ENCODE results near the gene EDIL3. TPM values are rescaled to one million over a fixed set of nuclear protein-coding genes. Genes with fewer than 3 reads are reported as not detected.

The EDIL3 gene
- total and polyA plus RNA-seq, 2 of the 8 experiments (the other 6 are each of a cell fraction or from before 2014, with no cell fraction given) = 14.7 to 47.2 TPM

- Histone ChIP-seq H2BK120ac (replicated peaks; ENCODE audit: low read depth, low read length) (no peak overlapping the region), H2BK12ac (ENCODE audit: low read depth, low read length) (no peak overlapping the region), H2AFZ (ENCODE audit: low read length) (no peak overlapping the region), H3K36me3 (ENCODE audit: control insufficient read depth in 2 of 4, insufficient read depth in 4 of 4, low read length in 3 of 4) (peaks cover 0 to 14% (median 0%) of the 10 kb centered on the region in 4 experiments; a peak in 4 of 8 replicates), H3K4me1 (replicated peaks in 1 of 4; ENCODE audit: control insufficient read depth in 3 of 4, insufficient read depth in 4 of 4, low read length in 3 of 4) (no peaks in the 10 kb centered on the region), H3K23me2 (ENCODE audit: low read depth, low read length) (no peaks in the 10 kb centered on the region), H4K91ac (replicated peaks; ENCODE audit: insufficient read length, low read length) (no peak overlapping the region), H3K4me2 (ENCODE audit: insufficient read depth in 1 of 2, low read depth in 2 of 2, low read length in 2 of 2) (no peak overlapping the region), H3K4ac (replicated peaks; ENCODE audit: insufficient read length, low read depth, low read length) (no peak overlapping the region), H3K9ac (replicated peaks in 1 of 4; ENCODE audit: extremely low read depth in 1 of 4, low read depth in 3 of 4, low read length in 3 of 4) (no peak overlapping the region), H3K79me1 (ENCODE audit: low read depth, low read length) (no peaks in the 10 kb centered on the region), H3K18ac (ENCODE audit: extremely low read depth, low read length) (no peak overlapping the region), H2AK5ac (ENCODE audit: low read depth, low read length) (no peak overlapping the region), H3K23ac (ENCODE audit: insufficient read length) (no peak overlapping the region), H3K79me2 (ENCODE audit: control insufficient read depth in 1 of 2, insufficient read depth in 2 of 2, low read length in 2 of 2) (no peaks in the 10 kb centered on the region), H4K5ac (ENCODE audit: insufficient read length, low read depth, low read length) (no peak overlapping the region), H4K20me1 (replicated peaks in 1 of 2; ENCODE audit: control insufficient read depth in 1 of 2, insufficient read depth in 2 of 2, low read length in 2 of 2) (no peaks in the 10 kb centered on the region), H3K27me3 (replicated peaks in 1 of 4; ENCODE audit: control insufficient read depth in 3 of 4, extremely low read depth in 1 of 4, insufficient read depth in 3 of 4, low read length in 3 of 4) (no peaks in the 10 kb centered on the region), H2BK5ac (ENCODE audit: low read depth, low read length) (no peak overlapping the region), H3K9me3 (ENCODE audit: insufficient read depth in 2 of 2, low read depth in 1 of 2, low read length in 1 of 2) (peaks cover 13 to 15% of the 10 kb centered on the region in 2 experiments), H2BK20ac (ENCODE audit: low read length) (no peak overlapping the region), H3K4me3 (ENCODE audit: extremely low read depth in 1 of 4, insufficient read depth in 2 of 4, low read depth in 3 of 4, low read length in 4 of 4) (no peak overlapping the region), H3K14ac (ENCODE audit: insufficient read length) (no peak overlapping the region), H2BK15ac (ENCODE audit: low read length) (no peak overlapping the region), H4K8ac (ENCODE audit: extremely low read depth, insufficient read depth, low read length) (no peak overlapping the region), H3K56ac (replicated peaks; ENCODE audit: insufficient read length, low read depth, low read length) (no peak overlapping the region), H3K27ac (ENCODE audit: low read depth, low read length) (no peak overlapping the region)
- POLR2A ChIA-PET (ENCODE audit: partially characterized antibody) = no interaction called here
- no peak for FAIRE-seq
- CTCF ChIA-PET (ENCODE audit: partially characterized antibody) = no interaction called here
- DNase-seq (ENCODE audit: low read depth in 1 of 2, low spot score in 2 of 2) = no peak
- no peak for TF ChIP-seq NRF1 (IDR thresholded peaks at IDR 0.05; ENCODE audit: low read depth, low read length)
- no peak for TF ChIP-seq FOSL1 (IDR thresholded peaks at IDR 0.05; ENCODE audit: insufficient read depth, low read depth, low read length)
- no peak for TF ChIP-seq HDAC6 (IDR thresholded peaks at IDR 0.05; ENCODE audit: low read depth, low read length)
- 96% methylated on average over 3 of the region's 3 CpGs; no CpG with 5 or more reads in 1 of the 2 experiments for WGBS, 2 experiments (ENCODE audit: extremely low coverage in 1 of 2, insufficient coverage in 1 of 2, insufficient read length in 1 of 2, insufficient replicate concordance in 2 of 2, low coverage in 1 of 2, low lambda C conversion rate in 2 of 2, missing lambda C conversion rate in 1 of 2)
Observed at GRCh38 chr5:84092738-84093137, 291.9 kb downstream of the EDIL3 start.

Measured in H1 (cell line).